Activated CD4-positive, alpha-beta T cell treated with anti-CD3 and anti-CD28 coated beads, Interleukin-2, amount 50 U/mL, for 16 hours (primary cell): ENCODE measurements around the gene FSTL4.
"Not testable (repeated sequence)": the region's sequence is repeated elsewhere in the genome, so short reads cannot be mapped to it uniquely, and the experiment has no call there.

Source experiments
- DNase-seq: peaks from one replicate; pipeline ENCODE4 v3.0.0-alpha.2; 2020

Gene FSTL4

GRCh38 chr5:133398646-133399101 is 213.7 kb downstream of the FSTL4 start:
- DNase-seq: peak; percentile 75

DNA sequence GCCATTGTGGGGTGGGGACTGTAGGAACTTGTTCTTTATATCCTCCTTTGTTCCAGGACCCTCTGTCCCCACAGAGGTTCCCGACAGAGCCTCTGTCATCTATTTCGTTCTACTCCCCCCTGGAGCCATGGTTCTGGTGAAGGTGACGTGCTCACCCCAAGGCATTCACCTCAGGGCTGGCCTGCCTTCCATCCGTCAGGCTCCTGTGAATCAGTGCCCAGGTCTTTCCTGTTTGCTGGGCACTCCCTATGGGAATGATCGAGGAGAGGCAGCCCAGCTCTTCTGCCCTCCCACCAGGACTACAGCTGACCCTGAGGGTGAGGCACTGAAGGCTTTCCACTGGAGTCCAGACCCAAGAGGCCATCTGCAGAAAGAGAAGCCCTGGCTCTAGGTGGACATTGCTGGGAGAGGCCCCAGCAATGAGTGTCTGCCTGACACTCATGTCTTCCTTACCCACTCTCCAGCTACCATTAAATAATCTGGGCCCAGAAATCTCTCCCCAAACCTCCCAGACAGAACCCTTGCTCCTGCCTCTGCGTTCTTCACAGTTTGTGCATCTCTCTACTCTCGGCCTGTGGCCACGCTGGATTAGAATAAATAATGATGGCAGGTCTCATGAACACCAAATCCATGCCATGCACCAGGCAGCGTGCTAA is 214.2 kb downstream of the FSTL4 start:
- no peak for DNase-seq

DNA sequence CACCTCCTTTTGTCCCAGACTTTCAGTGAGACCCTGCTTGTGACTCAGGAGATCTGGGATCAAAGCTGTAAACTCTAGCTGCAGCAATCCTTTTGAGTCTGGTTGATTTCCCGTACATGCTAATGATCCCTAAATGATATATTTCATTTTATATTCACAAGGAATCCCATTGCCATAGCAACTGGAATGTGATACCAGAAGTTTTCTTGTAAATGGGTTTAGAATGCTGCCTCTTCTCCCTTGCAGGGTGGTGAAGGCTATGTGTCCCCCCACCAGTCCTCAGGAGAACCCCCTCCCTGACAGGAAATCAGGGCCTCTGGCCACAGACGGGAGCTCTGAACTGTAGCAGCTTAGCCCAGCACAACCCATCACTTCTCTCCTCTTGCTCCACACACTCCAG is 215.0 kb downstream of the FSTL4 start:
- no peak for DNase-seq

GRCh38 chr5:133396814-133397213 is 215.5 kb downstream of the FSTL4 start:
- DNase-seq: peak; percentile 19

DNA sequence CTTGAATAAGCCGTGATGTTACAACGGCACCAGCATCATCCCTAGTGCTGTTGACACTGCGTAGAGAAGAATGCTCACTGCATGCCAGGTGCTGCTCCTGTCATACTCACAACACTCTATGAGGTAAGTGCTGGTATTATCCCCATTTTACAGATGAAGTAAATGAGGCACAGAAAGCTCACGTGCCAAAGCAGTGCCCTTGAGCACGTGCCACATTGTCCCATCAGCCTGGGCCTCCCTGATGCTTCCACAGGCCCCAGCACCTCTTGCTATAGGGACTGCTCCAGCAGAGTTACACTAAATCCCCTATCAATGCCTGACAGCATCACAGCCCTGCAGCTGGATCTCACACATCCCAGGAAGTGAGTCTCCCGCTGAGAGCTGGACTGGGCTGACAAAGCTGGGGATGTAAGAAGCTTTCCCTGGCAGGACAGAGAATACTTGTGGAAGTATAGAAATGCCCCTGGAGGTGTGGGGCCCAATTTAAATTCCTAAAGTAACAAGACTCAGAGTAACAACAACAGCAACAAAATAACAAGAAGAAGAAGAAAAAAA is 216.1 kb downstream of the FSTL4 start:
- DNase-seq: no peak

DNA sequence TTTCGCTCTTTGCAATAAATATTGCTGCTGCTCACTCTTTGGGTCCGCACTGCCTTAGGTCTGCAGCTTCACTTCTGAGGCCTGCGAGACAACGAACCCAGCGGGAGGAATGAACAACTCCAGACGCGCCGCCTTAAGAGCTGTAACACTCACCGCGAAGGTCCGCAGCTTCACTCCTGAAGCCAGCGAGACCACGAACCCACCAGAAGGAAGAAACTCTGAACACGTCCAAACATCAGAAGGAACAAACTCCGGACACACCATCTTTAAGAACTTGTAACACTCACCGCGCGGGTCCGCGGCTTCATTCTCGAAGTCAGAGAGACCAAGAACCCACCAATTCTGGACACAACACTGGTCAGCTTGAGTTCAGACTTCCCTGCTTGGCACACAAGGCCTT is 217.1 kb downstream of the FSTL4 start:
- not testable (repeated sequence) for DNase-seq

DNA sequence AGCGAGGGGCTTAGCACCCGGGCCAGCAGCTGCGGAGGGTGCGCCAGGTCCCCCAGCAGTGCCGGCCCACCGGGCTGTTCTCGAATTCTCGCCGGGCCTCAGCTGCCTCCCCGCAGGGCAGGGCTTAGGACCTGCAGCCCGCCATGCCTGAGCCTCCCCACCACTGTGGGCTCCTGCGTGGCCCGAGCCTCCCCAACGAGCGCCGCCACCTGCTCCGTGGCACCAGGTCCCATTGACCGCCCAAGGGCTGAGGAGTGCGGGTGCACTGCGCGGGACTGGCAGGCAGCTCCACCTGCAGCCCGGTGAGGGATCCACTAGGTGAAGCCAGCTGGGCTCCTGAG is 217.9 kb downstream of the FSTL4 start:
- not testable (repeated sequence) for DNase-seq

GRCh38 chr5:133393776-133394476 is 218.4 kb downstream of the FSTL4 start:
- DNase-seq: no peak

- no peak for DNase-seq
Observed at GRCh38 chr5:133392448-133392847, 219.9 kb downstream of the FSTL4 start.

- DNase-seq: no peak
Observed at GRCh38 chr5:133391354-133392136, 220.8 kb downstream of the FSTL4 start.

DNA sequence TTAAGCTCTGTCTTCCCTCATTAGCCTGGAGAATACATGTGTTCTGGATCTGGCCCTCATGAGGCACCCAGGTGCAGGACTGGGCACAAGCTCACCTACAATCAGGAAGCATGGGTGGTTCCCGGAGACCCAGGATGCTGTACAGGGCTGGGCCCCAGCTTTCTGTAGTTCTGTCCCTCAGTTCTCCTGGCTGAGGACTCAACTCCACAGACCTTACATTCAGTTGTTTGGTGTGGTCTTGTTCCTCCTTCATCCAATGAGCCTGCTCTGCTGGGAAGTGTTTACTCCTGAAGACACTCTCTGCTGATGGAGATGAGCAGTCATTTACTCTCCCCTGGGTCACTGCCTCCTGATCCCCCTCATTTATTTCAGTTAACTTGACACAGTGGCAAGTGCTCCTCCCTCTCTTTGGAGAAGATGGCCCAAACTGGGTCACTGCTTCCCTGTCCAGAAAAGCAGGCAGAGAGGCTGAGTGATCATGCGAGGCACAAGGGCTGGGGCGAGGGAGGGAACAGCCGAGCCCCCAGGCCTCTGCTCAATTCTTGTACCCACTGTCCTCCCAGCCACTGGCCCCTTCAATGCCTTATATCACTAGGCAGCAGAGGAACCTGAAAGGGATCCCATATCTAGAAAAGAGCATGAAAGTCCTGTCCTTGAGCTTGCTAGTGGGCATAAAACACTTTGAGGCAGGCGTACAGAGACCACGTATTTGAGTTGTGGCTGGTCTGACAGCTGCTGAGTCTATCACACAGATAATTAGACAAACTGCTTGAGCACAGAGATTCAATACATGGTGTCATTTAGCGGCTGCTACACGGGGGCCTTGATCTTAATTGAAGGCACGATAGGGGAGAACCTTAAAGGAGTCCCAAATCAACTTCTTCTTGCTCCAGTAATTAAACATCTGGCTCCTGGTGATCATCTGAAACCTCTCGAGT is 221.7 kb downstream of the FSTL4 start:
- DNase-seq: no peak

GRCh38 chr5:133389066-133389590 is 223.2 kb downstream of the FSTL4 start:
- no peak for DNase-seq

GRCh38 chr5:133387621-133388020 is 224.7 kb downstream of the FSTL4 start:
- DNase-seq: no peak

DNA sequence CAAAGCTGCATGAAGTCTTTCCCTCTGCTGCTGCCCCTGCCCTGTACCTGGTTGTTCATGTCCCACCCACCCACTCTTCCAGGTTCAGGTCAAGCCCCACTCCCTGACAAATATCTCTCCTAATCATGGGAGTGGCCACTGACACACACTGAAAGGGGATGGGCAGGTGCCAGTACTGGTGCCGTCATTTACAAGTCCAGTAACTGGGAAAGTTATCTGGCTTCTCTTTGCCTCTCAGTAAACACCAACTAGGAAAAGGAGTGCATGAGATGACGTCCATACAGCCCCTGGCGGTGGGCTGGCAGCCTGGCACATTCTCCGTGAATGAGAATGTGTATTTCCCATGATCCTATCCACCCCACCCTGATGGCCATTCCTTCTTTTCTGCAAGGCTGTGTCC is 225.2 kb downstream of the FSTL4 start:
- DNase-seq: no peak

- DNase-seq: peak; percentile 3
Observed at GRCh38 chr5:133386662-133387061, 225.7 kb downstream of the FSTL4 start.

GRCh38 chr5:133385346-133385745 is 227.0 kb downstream of the FSTL4 start:
- no peak for DNase-seq

- no peak for DNase-seq
Observed at GRCh38 chr5:133384903-133385302, 227.4 kb downstream of the FSTL4 start.

DNA sequence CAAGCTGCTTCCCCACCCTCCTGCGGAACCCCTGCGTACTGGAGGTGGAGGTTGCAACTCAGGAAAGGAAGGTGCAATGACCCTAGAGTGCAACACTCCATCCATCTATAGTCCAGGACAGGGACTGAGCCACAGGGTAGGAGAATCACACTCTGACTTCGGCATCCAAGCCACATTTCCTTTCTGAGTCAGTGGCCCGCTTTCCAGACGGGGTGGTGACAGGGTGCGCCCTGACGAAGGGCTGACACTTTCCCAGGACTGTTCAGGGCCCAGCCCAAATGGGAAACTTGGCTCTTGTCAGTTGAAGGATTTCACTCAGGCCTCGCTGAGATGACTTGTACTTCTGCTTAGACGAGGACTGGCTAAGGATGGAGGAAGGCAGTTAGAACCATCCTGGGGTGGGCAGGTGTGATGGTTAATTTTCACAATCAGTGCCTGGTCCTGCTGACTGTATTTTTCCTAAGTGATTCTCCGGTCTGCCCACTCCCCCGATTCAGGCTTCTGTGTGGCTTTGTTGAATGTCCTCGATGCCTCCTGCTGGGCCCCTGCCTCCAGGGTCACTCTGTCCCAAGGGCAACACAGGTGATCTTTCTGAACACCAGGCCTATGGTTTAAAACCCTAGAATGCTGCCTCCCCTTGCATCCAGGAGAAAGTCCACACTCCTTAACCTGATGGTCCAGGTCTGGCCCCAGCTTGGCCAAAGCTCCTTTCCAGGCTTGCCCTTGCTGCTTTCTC is 228.1 kb downstream of the FSTL4 start:
- no peak for DNase-seq

DNA sequence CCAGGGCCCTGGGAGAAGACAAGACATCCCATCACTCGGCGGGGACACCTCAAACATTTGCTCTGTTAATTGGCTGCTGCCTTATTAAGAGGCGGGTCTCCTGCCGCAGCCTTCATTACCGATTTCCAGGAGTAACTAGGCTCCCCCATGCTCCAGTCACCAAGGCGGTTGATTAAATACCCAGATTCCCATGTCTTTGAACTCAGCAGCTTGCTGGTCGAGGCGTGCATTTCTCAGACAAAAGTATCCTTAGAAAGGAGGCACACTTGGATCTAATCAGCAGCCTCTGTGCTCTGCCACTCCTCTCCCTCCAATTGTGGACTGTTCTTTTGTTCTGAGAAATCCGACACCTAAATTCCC is 228.8 kb downstream of the FSTL4 start:
- DNase-seq: no peak

- DNase-seq: no peak
Observed at GRCh38 chr5:133382661-133383579, 229.4 kb downstream of the FSTL4 start.
